H1 (cell line): ENCODE results near the gene INF2. TPM values are rescaled to one million over a fixed set of nuclear protein-coding genes. Genes with fewer than 3 reads are reported as not detected.

Experiments
- CTCF ChIA-PET: fragments of 300-600 bp; sonication (Branson Sonifier 250); formaldehyde crosslinking; loops from one replicate; lab custom pipeline; 2021; ENCODE audit not compliant: partially characterized antibody; lab: Charles Lee
- POLR2A ChIA-PET: fragments of 300-600 bp; sonication (Branson Sonifier 250); formaldehyde crosslinking; loops from one replicate; lab custom pipeline; 2021; ENCODE audit warnings: inconsistent platforms; ENCODE audit not compliant: partially characterized antibody; lab: Charles Lee
- DNase-seq, 2 experiments: peaks; one replicate each; pipeline versions ENCODE4 v3.0.0 to v3.0.0-alpha.2; 2010 to 2022; ENCODE audit warnings: low spot score in 2 of 2, low read depth in 1 of 2, mixed read lengths in 1 of 2
- FAIRE-seq: peaks from 2 replicates; lab custom pipeline; 2011; peaks lifted over from hg19 to GRCh38; lab: Jason Lieb, UNC
- H2AFZ ChIP-seq: 2 replicates; pipeline ENCODE4 v1.8.1; 2012; ENCODE audit warnings: low read length, inconsistent platforms
- H2AK5ac ChIP-seq: 2 replicates; pipeline ENCODE4 v1.6.1; 2013; ENCODE audit warnings: low read depth, low read length
- H2BK120ac ChIP-seq: replicated peaks from 2 replicates; pipeline ENCODE3; 2013; ENCODE audit warnings: low read depth, low read length, inconsistent platforms
- H2BK12ac ChIP-seq: 2 replicates; pipeline ENCODE4 v1.6.1; 2013; ENCODE audit warnings: low read depth, low read length
- H2BK15ac ChIP-seq: 2 replicates; pipeline ENCODE4 v1.6.1; 2013; ENCODE audit warnings: low read length
- H2BK20ac ChIP-seq: 2 replicates; pipeline ENCODE4 v1.6.1; 2013; ENCODE audit warnings: low read length
- H2BK5ac ChIP-seq: 2 replicates; pipeline ENCODE4 v1.6.1; 2013; ENCODE audit warnings: low read depth, low read length
- H3K14ac ChIP-seq: 2 replicates; pipeline ENCODE4 v1.6.1; 2013; ENCODE audit warnings: inconsistent platforms; ENCODE audit not compliant: insufficient read length
- H3K18ac ChIP-seq: 2 replicates; pipeline ENCODE4 v1.6.1; 2013; ENCODE audit warnings: low read length; ENCODE audit errors: extremely low read depth
- H3K23ac ChIP-seq: 2 replicates; pipeline ENCODE4 v1.6.1; 2013; ENCODE audit warnings: inconsistent platforms; ENCODE audit not compliant: insufficient read length
- H3K23me2 ChIP-seq: 2 replicates; pipeline ENCODE4 v1.6.1; 2013; ENCODE audit warnings: low read depth, low read length
- H3K27ac ChIP-seq: 2 replicates; pipeline ENCODE4 v1.6.1; 2011; ENCODE audit warnings: low read depth, low read length, inconsistent platforms
- H3K27me3 ChIP-seq, 4 experiments: replicated peaks in 1 of 4; 1 replicate in 1 of 4; 2 replicates in 3 of 4; pipeline versions ENCODE4 v1.6.1 to v1.8.1; 2011 to 2013; ENCODE audit warnings: low read length in 3 of 4, mild to moderate bottlenecking in 3 of 4, inconsistent platforms in 2 of 4, mixed read lengths in 2 of 4, moderate library complexity in 1 of 4; ENCODE audit not compliant: control insufficient read depth in 3 of 4, insufficient read depth in 3 of 4; ENCODE audit errors: extremely low read depth in 1 of 4
- H3K36me3 ChIP-seq, 4 experiments: 2 replicates each; pipeline versions ENCODE4 v1.6.1 to v1.8.1; 2011 to 2013; ENCODE audit warnings: mild to moderate bottlenecking in 4 of 4, low read length in 3 of 4, moderate library complexity in 2 of 4, control low read depth in 1 of 4, inconsistent platforms in 1 of 4; ENCODE audit not compliant: insufficient read depth in 4 of 4, control insufficient read depth in 2 of 4
- H3K4ac ChIP-seq: replicated peaks from 2 replicates; pipeline ENCODE3; 2013; ENCODE audit warnings: low read length, low read depth, mixed read lengths, inconsistent platforms; ENCODE audit not compliant: insufficient read length
- H3K4me1 ChIP-seq, 4 experiments: replicated peaks in 1 of 4; 1 replicate in 1 of 4; 2 replicates in 3 of 4; pipeline versions ENCODE4 v1.6.1 to v1.8.1; 2011 to 2013; ENCODE audit warnings: low read length in 3 of 4, inconsistent platforms in 2 of 4, mixed read lengths in 1 of 4; ENCODE audit not compliant: insufficient read depth in 4 of 4, control insufficient read depth in 3 of 4
- H3K4me2 ChIP-seq, 2 experiments: 2 replicates each; pipeline versions ENCODE4 v1.6.1 to v1.8.1; 2011 to 2013; ENCODE audit warnings: low read depth in 2 of 2, low read length in 2 of 2, control low read depth in 1 of 2, inconsistent platforms in 1 of 2, mild to moderate bottlenecking in 1 of 2; ENCODE audit not compliant: insufficient read depth in 1 of 2
- H3K4me3 ChIP-seq, 4 experiments: fragments of 200-600, 300-600 bp in 1 of 4; sonication (generic), shearing (Covaris generic), sonication (Bioruptor Twin) in 1 of 4; 2 replicates each; pipeline versions ENCODE4 v1.5.1 to v1.8.1; 2011 to 2016; ENCODE audit warnings: low read length in 4 of 4, low read depth in 3 of 4, control low read depth in 2 of 4, inconsistent platforms in 2 of 4, mild to moderate bottlenecking in 2 of 4, mixed read lengths in 1 of 4, moderate library complexity in 1 of 4; ENCODE audit not compliant: insufficient read depth in 2 of 4; ENCODE audit errors: extremely low read depth in 1 of 4
- H3K56ac ChIP-seq: replicated peaks from 2 replicates; pipeline ENCODE3; 2013; ENCODE audit warnings: low read depth, mild to moderate bottlenecking, mixed read lengths, low read length, inconsistent platforms; ENCODE audit not compliant: insufficient read length
- H3K79me1 ChIP-seq: 2 replicates; pipeline ENCODE4 v1.6.1; 2013; ENCODE audit warnings: low read depth, low read length, control low read depth
- H3K79me2 ChIP-seq, 2 experiments: 2 replicates each; pipeline versions ENCODE4 v1.6.1 to v1.8.1; 2012 to 2013; ENCODE audit warnings: low read length in 2 of 2, mild to moderate bottlenecking in 2 of 2, inconsistent platforms in 1 of 2; ENCODE audit not compliant: insufficient read depth in 2 of 2, control insufficient read depth in 1 of 2
- H3K9ac ChIP-seq, 4 experiments: replicated peaks in 1 of 4; 1 replicate in 1 of 4; 2 replicates in 3 of 4; pipeline versions ENCODE4 v1.6.1 to v1.8.1; 2011 to 2013; ENCODE audit warnings: low read depth in 3 of 4, low read length in 3 of 4, control low read depth in 2 of 4, mild to moderate bottlenecking in 2 of 4, moderate library complexity in 2 of 4, inconsistent platforms in 1 of 4; ENCODE audit errors: extremely low read depth in 1 of 4
- H3K9me3 ChIP-seq, 2 experiments: 2 replicates each; pipeline versions ENCODE4 v1.6.1 to v1.8.1; 2012 to 2013; ENCODE audit warnings: mild to moderate bottlenecking in 2 of 2, moderate library complexity in 2 of 2, control low read depth in 1 of 2, inconsistent platforms in 1 of 2, low read depth in 1 of 2, low read length in 1 of 2, mixed read lengths in 1 of 2; ENCODE audit not compliant: insufficient read depth in 2 of 2
- H4K20me1 ChIP-seq, 2 experiments: replicated peaks in 1 of 2; 2 replicates each; pipeline versions ENCODE3 to v1.8.1; 2011 to 2013; ENCODE audit warnings: inconsistent platforms in 2 of 2, low read length in 2 of 2, mild to moderate bottlenecking in 1 of 2; ENCODE audit not compliant: insufficient read depth in 2 of 2, control insufficient read depth in 1 of 2
- H4K5ac ChIP-seq: 2 replicates; pipeline ENCODE4 v1.6.1; 2013; ENCODE audit warnings: low read length, low read depth, mixed read lengths, inconsistent platforms; ENCODE audit not compliant: insufficient read length
- H4K8ac ChIP-seq: 2 replicates; pipeline ENCODE4 v1.8.0; 2013; ENCODE audit warnings: mild to moderate bottlenecking, moderate library complexity, low read length, inconsistent platforms; ENCODE audit not compliant: insufficient read depth; ENCODE audit errors: extremely low read depth
- H4K91ac ChIP-seq: replicated peaks from 2 replicates; pipeline ENCODE3; 2013; ENCODE audit warnings: low read length, mixed read lengths, inconsistent platforms; ENCODE audit not compliant: insufficient read length
- RFX5 ChIP-seq: IDR thresholded peaks from 2 replicates; pipeline ENCODE4 v1.6.1; 2011; ENCODE audit warnings: low read depth, low read length, improper control_type of control experiment, borderline replicate concordance
- RXRA ChIP-seq: IDR thresholded peaks from 2 replicates; pipeline ENCODE4 v1.6.1; 2011; ENCODE audit warnings: low read depth, mild to moderate bottlenecking, low read length, moderate library complexity; ENCODE audit not compliant: insufficient read depth
- WGBS, 2 experiments: shearing (Covaris generic) in 1 of 2; methylation state at CpG; one replicate each; pipeline versions ENCODE4 v1.1.6 to v1.1.7; 2013 to 2015; ENCODE audit warnings: low lambda C conversion rate in 2 of 2, mixed read lengths in 2 of 2, inconsistent platforms in 1 of 2, low coverage in 1 of 2, missing lambda C conversion rate in 1 of 2; ENCODE audit not compliant: insufficient replicate concordance in 2 of 2, insufficient coverage in 1 of 2, insufficient read length in 1 of 2; ENCODE audit errors: extremely low coverage in 1 of 2, missing lambda C conversion rate in 1 of 2; 5-methylcytosine and 5-hydroxymethylcytosine counted together
- polyA plus RNA-seq, 7 experiments: library from polyadenylated mRNA; depleted of rRNA in 3 of 7; stranded (reverse) in 5 of 7; unstranded in 2 of 7; fragments of >200 nt in 5 of 7; fragments of 200-250 nt in 2 of 7; gene quantifications; 1 replicate in 5 of 7; 2 replicates in 1 of 7; 4 replicates in 1 of 7; pipeline versions ENCODE4 v1.2.1 to v1.2.3, GENCODE V29; 2011 to 2013; ENCODE audit warnings: missing spikeins in 2 of 7, mixed read lengths in 2 of 7
- total RNA-seq: library from RNA; stranded (reverse); fragmentation: NEBNext Ultra II Directional; extraction: Animal tissue kit (Norgen Biotek cat#: 25700); gene quantifications from 2 replicates; pipeline ENCODE4 v1.2.1, GENCODE V29; 2021

INF2 gene
- total and polyA plus RNA-seq, 2 of the 8 experiments (the other 6 are each of a cell fraction or from before 2014, with no cell fraction given), result 29.1 to 59.5 TPM

DNA sequence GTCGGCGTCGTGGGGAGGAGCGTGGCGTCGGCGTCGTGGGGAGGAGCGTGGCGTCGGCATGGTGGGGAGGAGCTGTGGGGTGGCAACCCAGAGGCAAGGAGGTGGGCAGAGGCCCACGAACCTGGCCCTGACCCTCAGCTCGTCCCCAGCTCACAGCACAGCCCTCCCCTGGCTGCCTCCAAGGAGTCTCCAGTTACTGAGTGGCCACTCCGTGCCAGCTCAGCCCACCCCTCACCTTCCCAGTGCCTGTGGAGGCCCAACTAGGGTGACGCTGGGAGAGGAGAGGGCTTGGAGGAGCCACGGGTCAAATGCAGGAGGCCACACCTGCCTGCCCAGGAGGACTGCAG lies 40.4 kb downstream of the INF2 start:
- no peak overlapping the region for H2BK120ac ChIP-seq
- no peak overlapping the region for H3K4me3 ChIP-seq
- H3K79me1 ChIP-seq, result no peaks in the 10 kb centered on the region
- no peak overlapping the region for H3K14ac ChIP-seq
- FAIRE-seq, result no peak
- no peak overlapping the region for H2BK20ac ChIP-seq
- no peak overlapping the region for H3K9ac ChIP-seq
- no peak overlapping the region for H3K18ac ChIP-seq
- no peaks in the 10 kb centered on the region for H3K79me2 ChIP-seq
- no peak overlapping the region for H3K23ac ChIP-seq
- no peak overlapping the region for H2BK15ac ChIP-seq
- peaks cover 0 to 7% (median 6%) of the 10 kb centered on the region in 4 experiments; a peak in 6 of 7 replicates for H3K4me1 ChIP-seq
- H3K27ac ChIP-seq, result no peak overlapping the region
- no peak overlapping the region for H2BK5ac ChIP-seq
- peaks cover 1% of the 10 kb centered on the region; the same call in 1 of the 2 replicates for H3K23me2 ChIP-seq
- no peak overlapping the region for H3K4me2 ChIP-seq
- TF ChIP-seq RXRA (no peak), RFX5 (no peak)
- no peak overlapping the region for H4K5ac ChIP-seq
- no peak overlapping the region for H3K56ac ChIP-seq
- H2AFZ ChIP-seq, result no peak overlapping the region
- H3K9me3 ChIP-seq, result no peaks in the 10 kb centered on the region
- H4K8ac ChIP-seq, result no peak overlapping the region
- WGBS, 2 experiments, result 89% methylated on average over 6 of the region's 16 CpGs; no CpG with 5 or more reads in 1 of the 2 experiments
- no peak overlapping the region for H3K4ac ChIP-seq
- no peak overlapping the region for H4K91ac ChIP-seq
- CTCF ChIA-PET, result interaction anchor here (0.6 to 2.1 kb wide), 6 partner anchors 11 to 71 kb away, joined by 3 to 8 read pairs (median 6); no protein-coding TSS in a partner anchor
- H4K20me1 ChIP-seq, result peaks cover 0 to 7% of the 10 kb centered on the region in 2 experiments
- POLR2A ChIA-PET, result interaction anchor here (0.7 to 1.2 kb wide), 2 partner anchors 24 to 53 kb away, joined by 3 read pairs; no protein-coding TSS in a partner anchor
- H2AK5ac ChIP-seq, result no peak overlapping the region
- DNase-seq, result no peak
- H3K36me3 ChIP-seq, result no peaks in the 10 kb centered on the region
- peaks cover 0 to 5% (median 2%) of the 10 kb centered on the region in 4 experiments; a peak in 1 of 7 replicates for H3K27me3 ChIP-seq
- no peak overlapping the region for H2BK12ac ChIP-seq
